ENCODE measurements around the gene RCBTB2.

Gene RCBTB2

GRCh38 chr13:48506092-48506701 is 26.7 kb downstream of the RCBTB2 start:
- no peak for TF ChIP-seq REST (IDR thresholded peaks at IDR 0.05; ENCODE audit: insufficient read depth in 1 of 2, low read depth in 2 of 2, low read length in 2 of 2)
- no peak for TF ChIP-seq POLR2AphosphoS5 (IDR thresholded peaks at IDR 0.05; ENCODE audit: low read depth, low read length)
- no peak for TF ChIP-seq FOXP2 (optimal IDR thresholded peaks at IDR 0.05; ENCODE audit: borderline replicate concordance, extremely low read depth, extremely low read length, insufficient read depth)
- TF ChIP-seq TAF1 (IDR thresholded peaks at IDR 0.05; ENCODE audit: borderline replicate concordance, insufficient read depth, low read length): no peak
- TF ChIP-seq SIN3A (IDR thresholded peaks at IDR 0.05; ENCODE audit: borderline replicate concordance, insufficient read depth, low read length): no peak

GRCh38 chr13:48505597-48506091 is 27.2 kb downstream of the RCBTB2 start:
- TF ChIP-seq TAF1 (IDR thresholded peaks at IDR 0.05; ENCODE audit: borderline replicate concordance, insufficient read depth, low read length): no peak
- TF ChIP-seq POLR2AphosphoS5 (IDR thresholded peaks at IDR 0.05; ENCODE audit: low read depth, low read length): no peak
- TF ChIP-seq REST (IDR thresholded peaks at IDR 0.05; ENCODE audit: insufficient read depth in 1 of 2, low read depth in 2 of 2, low read length in 2 of 2): no peak
- TF ChIP-seq FOXP2 (optimal IDR thresholded peaks at IDR 0.05; ENCODE audit: borderline replicate concordance, extremely low read depth, extremely low read length, insufficient read depth): no peak
- TF ChIP-seq SIN3A (IDR thresholded peaks at IDR 0.05; ENCODE audit: borderline replicate concordance, insufficient read depth, low read length): no peak

GRCh38 chr13:48505012-48505411 is 27.9 kb downstream of the RCBTB2 start:
- TF ChIP-seq POLR2AphosphoS5 (IDR thresholded peaks at IDR 0.05; ENCODE audit: low read depth, low read length): no peak
- no peak for TF ChIP-seq TAF1 (IDR thresholded peaks at IDR 0.05; ENCODE audit: borderline replicate concordance, insufficient read depth, low read length)
- TF ChIP-seq SIN3A (IDR thresholded peaks at IDR 0.05; ENCODE audit: borderline replicate concordance, insufficient read depth, low read length): no peak
- no peak for TF ChIP-seq FOXP2 (optimal IDR thresholded peaks at IDR 0.05; ENCODE audit: borderline replicate concordance, extremely low read depth, extremely low read length, insufficient read depth)
- no peak for TF ChIP-seq REST (IDR thresholded peaks at IDR 0.05; ENCODE audit: insufficient read depth in 1 of 2, low read depth in 2 of 2, low read length in 2 of 2)

- TF ChIP-seq FOXP2 (optimal IDR thresholded peaks at IDR 0.05; ENCODE audit: borderline replicate concordance, extremely low read depth, extremely low read length, insufficient read depth) (no peak), POLR2AphosphoS5 (IDR thresholded peaks at IDR 0.05; ENCODE audit: low read depth, low read length) (no peak), REST (IDR thresholded peaks at IDR 0.05; ENCODE audit: insufficient read depth in 1 of 2, low read depth in 2 of 2, low read length in 2 of 2) (no peak)
These were observed 28.3 kb downstream of the RCBTB2 start for GRCh38 chr13:48504606-48505005.
